ENCODE measurements around the gene PPP1R15A.

DNA sequence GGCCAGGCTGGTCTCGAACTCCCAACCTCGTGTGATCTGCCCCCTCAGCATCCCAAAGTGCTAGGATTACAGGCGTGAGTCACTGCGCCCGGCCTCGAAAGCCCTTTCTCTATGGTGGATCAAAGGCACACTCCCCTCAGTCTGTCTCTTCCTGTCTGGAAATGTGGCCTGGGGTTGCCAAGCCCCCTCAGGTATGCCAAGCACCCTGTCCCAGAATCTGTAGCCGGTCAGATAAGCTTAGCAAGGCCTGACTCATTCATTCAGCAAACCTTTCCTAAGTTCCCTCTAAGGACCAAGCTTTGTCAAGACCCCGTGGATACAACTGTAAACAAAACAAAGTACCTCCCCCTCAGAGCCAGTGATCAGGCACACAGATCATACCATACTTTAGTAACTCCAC, 42.0 kb downstream of the PPP1R15A start:
- TF ChIP-seq CTCF (IDR thresholded peaks at IDR 0.05) = no peak
- TF ChIP-seq POLR2AphosphoS5 (IDR thresholded peaks at IDR 0.05) = no peak
- TF ChIP-seq POLR2A (IDR thresholded peaks at IDR 0.05) = no peak

Data from suprapubic skin (tissue), 4 donors.